Measurements from ENCODE around the gene ZNF512B.

DNA sequence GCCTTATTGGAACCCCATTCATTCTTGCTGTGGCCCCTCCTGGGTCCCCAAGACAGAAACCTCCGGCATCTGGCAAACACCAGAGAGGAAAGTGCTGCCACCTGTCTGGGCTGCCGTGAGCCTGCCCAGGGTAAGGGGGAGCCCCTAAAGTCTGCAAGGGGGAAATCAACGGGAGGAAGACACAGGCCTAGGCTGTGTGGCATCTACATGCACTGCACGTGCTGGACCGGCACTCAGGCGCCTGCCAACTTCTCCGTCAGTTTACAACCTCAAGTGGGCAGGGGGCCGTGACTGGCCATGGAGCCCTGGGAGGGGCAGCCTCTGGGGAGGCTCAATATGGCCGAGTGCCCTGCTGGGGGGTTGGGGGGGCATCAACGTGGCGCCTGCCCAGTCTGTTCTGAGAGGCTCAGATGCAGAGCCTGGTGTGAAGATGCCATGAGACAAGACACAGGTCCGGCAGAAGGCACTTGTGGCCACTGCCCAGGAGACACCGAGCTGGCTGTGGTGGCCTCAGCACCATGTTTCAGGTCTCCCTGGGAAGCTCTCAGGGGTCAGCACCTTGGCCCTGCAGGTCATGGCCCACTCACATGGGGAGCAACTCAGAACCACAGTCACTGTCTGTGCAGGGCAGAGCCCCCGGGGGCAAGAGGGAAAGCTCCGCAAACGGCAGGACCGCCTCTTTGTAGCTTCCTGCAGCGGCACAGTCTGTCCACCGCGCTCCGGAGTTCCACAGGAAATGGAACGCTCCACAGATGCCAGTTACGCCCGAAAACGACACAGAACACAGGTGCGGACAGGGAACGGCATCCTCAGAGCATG is 21.9 kb downstream of the ZNF512B start:
- TF ChIP-seq, protein P1, sequence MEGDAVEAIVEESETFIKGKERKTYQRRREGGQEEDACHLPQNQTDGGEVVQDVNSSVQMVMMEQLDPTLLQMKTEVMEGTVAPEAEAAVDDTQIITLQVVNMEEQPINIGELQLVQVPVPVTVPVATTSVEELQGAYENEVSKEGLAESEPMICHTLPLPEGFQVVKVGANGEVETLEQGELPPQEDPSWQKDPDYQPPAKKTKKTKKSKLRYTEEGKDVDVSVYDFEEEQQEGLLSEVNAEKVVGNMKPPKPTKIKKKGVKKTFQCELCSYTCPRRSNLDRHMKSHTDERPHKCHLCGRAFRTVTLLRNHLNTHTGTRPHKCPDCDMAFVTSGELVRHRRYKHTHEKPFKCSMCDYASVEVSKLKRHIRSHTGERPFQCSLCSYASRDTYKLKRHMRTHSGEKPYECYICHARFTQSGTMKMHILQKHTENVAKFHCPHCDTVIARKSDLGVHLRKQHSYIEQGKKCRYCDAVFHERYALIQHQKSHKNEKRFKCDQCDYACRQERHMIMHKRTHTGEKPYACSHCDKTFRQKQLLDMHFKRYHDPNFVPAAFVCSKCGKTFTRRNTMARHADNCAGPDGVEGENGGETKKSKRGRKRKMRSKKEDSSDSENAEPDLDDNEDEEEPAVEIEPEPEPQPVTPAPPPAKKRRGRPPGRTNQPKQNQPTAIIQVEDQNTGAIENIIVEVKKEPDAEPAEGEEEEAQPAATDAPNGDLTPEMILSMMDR (IDR thresholded peaks at IDR 0.05) = no peak
- no peak for TF ChIP-seq ZFX (IDR thresholded peaks at IDR 0.05; ENCODE audit: borderline replicate concordance)
